Sigmoid colon (tissue), 7 donors: ENCODE data around the gene LUZP2. TPM values are rescaled to one million over a fixed set of nuclear protein-coding genes. Genes with fewer than 3 reads are reported as not detected.

Experiments
- DNase-seq: peaks from one replicate; pipeline ENCODE4 v3.0.0-alpha.2; 2019
- H3K27ac ChIP-seq, 4 donors: fragments of 200-600 bp; sonication (generic); one replicate each; pipeline ENCODE4 v1.5.1; 2016 to 2019; ENCODE audit warnings: mild to moderate bottlenecking in 1 of 4
- H3K27me3 ChIP-seq, 3 donors: fragments of 200-600 bp; sonication (generic); one replicate each; pipeline ENCODE4 v1.5.1; 2019; ENCODE audit warnings: mild to moderate bottlenecking in 1 of 3
- H3K36me3 ChIP-seq, 4 donors: fragments of 200-600 bp; sonication (generic); one replicate each; pipeline ENCODE4 v1.5.1; 2016 to 2019
- H3K4me1 ChIP-seq, 4 donors: fragments of 200-600 bp; sonication (generic); one replicate each; pipeline ENCODE4 v1.5.1; 2017 to 2019
- H3K4me3 ChIP-seq, 4 donors: fragments of 200-600 bp; sonication (generic); one replicate each; pipeline ENCODE4 v1.5.1; 2017 to 2019; ENCODE audit warnings: mild to moderate bottlenecking in 2 of 4, moderate library complexity in 1 of 4
- H3K9me3 ChIP-seq, 4 donors: fragments of 200-600 bp in 3 of 4; sonication (generic) in 3 of 4; one replicate each; pipeline versions ENCODE4 v1.5.1 to v1.6.1; 2013 to 2019
- CTCF ChIP-seq, 4 experiments: fragments of 450-650 bp in 3 of 4; fragments of 200-600 bp in 1 of 4; IDR thresholded peaks; one replicate each; pipeline ENCODE4 v1.5.1; 2016 to 2019; ENCODE audit warnings: antibody characterized with exemption in 4 of 4, mild to moderate bottlenecking in 3 of 4, moderate library complexity in 2 of 4
- EP300 ChIP-seq, 4 donors: sonication (generic); formaldehyde crosslinking; IDR thresholded peaks; one replicate each; pipeline ENCODE4 v1.6.1; 2017; ENCODE audit warnings: antibody characterized with exemption in 4 of 4
- POLR2A ChIP-seq, 2 donors: fragments of 450-650 bp; IDR thresholded peaks; one replicate each; pipeline ENCODE4 v1.6.1; 2016; ENCODE audit warnings: antibody characterized with exemption in 2 of 2, mild to moderate bottlenecking in 2 of 2, moderate library complexity in 2 of 2
- POLR2AphosphoS5 ChIP-seq, 4 donors: sonication (generic); formaldehyde crosslinking; IDR thresholded peaks; one replicate each; pipeline ENCODE4 v1.6.1; 2017; ENCODE audit warnings: antibody characterized with exemption in 4 of 4
- WGBS, 2 donors: extraction: QIAGEN DNeasy Blood & Tissue Kit; methylation state at CpG; one replicate each; pipeline ENCODE4 v1.1.7; 2013; 5-methylcytosine and 5-hydroxymethylcytosine counted together
- intact Hi-C: fragments of 100-400 bp; cut with DNase I; formaldehyde crosslinking; loops from one replicate; pipeline ENCODE4 v1.15.1; 2023
- polyA plus RNA-seq, 3 donors: library from polyadenylated mRNA; stranded (reverse); fragments of 200-250 nt; gene quantifications; one replicate each; pipeline ENCODE4 v1.2.3, GENCODE V29; 2013
- total RNA-seq, 4 donors: library from RNA; depleted of rRNA; stranded (reverse); fragments of >200 nt; gene quantifications; one replicate each; pipeline ENCODE4 v1.1.0, GENCODE V29; 2016
- donor health status: healthy with polysubstance abuse.
- donor health status: Bipolar disorder and iron deficiency.
- donor health status: healthy.

Gene LUZP2
- total and polyA plus RNA-seq, 7 donors, result 0.16 to 2.1 (median 0.83) TPM

- intact Hi-C loops, result no loop called here
- no peak overlapping the region for H3K27ac ChIP-seq
- DNase-seq, result no peak
- TF ChIP-seq CTCF (IDR thresholded peaks at IDR 0.05) (no peak), EP300 (IDR thresholded peaks at IDR 0.05) (no peak), POLR2AphosphoS5 (IDR thresholded peaks at IDR 0.05) (no peak), POLR2A (IDR thresholded peaks at IDR 0.05) (no peak)
- no peaks in the 10 kb centered on the region for H3K27me3 ChIP-seq
- no peaks in the 10 kb centered on the region for H3K4me1 ChIP-seq
- no peak overlapping the region for H3K4me3 ChIP-seq
- no peaks in the 10 kb centered on the region for H3K9me3 ChIP-seq
- H3K36me3 ChIP-seq, result no peaks in the 10 kb centered on the region
- 72 to 85% methylated on average over 5 of the region's 5 CpGs for WGBS, 2 donors
Observed at GRCh38 chr11:24723231-24723630, 226.4 kb downstream of the LUZP2 start.

GRCh38 chr11:24731554-24731953, 234.7 kb downstream of the LUZP2 start:
- H3K4me1 ChIP-seq, result no peaks in the 10 kb centered on the region
- no peak overlapping the region for H3K4me3 ChIP-seq
- 49 to 75% methylated on average over 1 of the region's 1 CpG for WGBS, 2 donors
- no peaks in the 10 kb centered on the region for H3K36me3 ChIP-seq
- intact Hi-C loops, result no loop called here
- no peaks in the 10 kb centered on the region for H3K9me3 ChIP-seq
- TF ChIP-seq POLR2A (IDR thresholded peaks at IDR 0.05) (no peak), POLR2AphosphoS5 (IDR thresholded peaks at IDR 0.05) (no peak), CTCF (IDR thresholded peaks at IDR 0.05) (no peak), EP300 (IDR thresholded peaks at IDR 0.05) (no peak)
- no peak for DNase-seq
- no peak overlapping the region for H3K27ac ChIP-seq
- H3K27me3 ChIP-seq, result no peaks in the 10 kb centered on the region

GRCh38 chr11:24734742-24735237, 237.9 kb downstream of the LUZP2 start:
- Histone ChIP-seq H3K9me3 (no peaks in the 10 kb centered on the region), H3K4me1 (no peaks in the 10 kb centered on the region), H3K27me3 (no peaks in the 10 kb centered on the region), H3K4me3 (no peak overlapping the region), H3K27ac (no peak overlapping the region), H3K36me3 (no peaks in the 10 kb centered on the region)
- intact Hi-C loops, result no loop called here
- DNase-seq, result no peak
- 48 to 67% methylated on average over 3 of the region's 3 CpGs for WGBS, 2 donors
- TF ChIP-seq EP300 (IDR thresholded peaks at IDR 0.05) (no peak), CTCF (IDR thresholded peaks at IDR 0.05) (no peak), POLR2A (IDR thresholded peaks at IDR 0.05) (no peak), POLR2AphosphoS5 (IDR thresholded peaks at IDR 0.05) (no peak)

- no peaks in the 10 kb centered on the region for H3K4me1 ChIP-seq
- TF ChIP-seq CTCF (IDR thresholded peaks at IDR 0.05) (no peak), POLR2AphosphoS5 (IDR thresholded peaks at IDR 0.05) (no peak), POLR2A (IDR thresholded peaks at IDR 0.05) (no peak), EP300 (IDR thresholded peaks at IDR 0.05) (no peak)
- intact Hi-C loops, result no loop called here
- 52 to 79% methylated on average over 2 of the region's 2 CpGs for WGBS, 2 donors
- no peaks in the 10 kb centered on the region for H3K36me3 ChIP-seq
- H3K4me3 ChIP-seq, result no peak overlapping the region
- H3K9me3 ChIP-seq, result no peaks in the 10 kb centered on the region
- H3K27ac ChIP-seq, result no peak overlapping the region
- H3K27me3 ChIP-seq, result no peaks in the 10 kb centered on the region
- no peak for DNase-seq
Observed at GRCh38 chr11:24738972-24739371, 242.1 kb downstream of the LUZP2 start.

GRCh38 chr11:24739637-24740036, 242.8 kb downstream of the LUZP2 start:
- no peaks in the 10 kb centered on the region for H3K9me3 ChIP-seq
- WGBS, 2 donors, result 79 to 87% methylated on average over 4 of the region's 4 CpGs
- H3K4me1 ChIP-seq, result no peaks in the 10 kb centered on the region
- intact Hi-C loops, result no loop called here
- H3K4me3 ChIP-seq, result no peak overlapping the region
- TF ChIP-seq POLR2AphosphoS5 (IDR thresholded peaks at IDR 0.05), result no peak
- no peak for TF ChIP-seq EP300 (IDR thresholded peaks at IDR 0.05)
- no peak for TF ChIP-seq CTCF (IDR thresholded peaks at IDR 0.05)
- no peak for TF ChIP-seq POLR2A (IDR thresholded peaks at IDR 0.05)
- H3K27me3 ChIP-seq, result no peaks in the 10 kb centered on the region
- DNase-seq, result no peak
- H3K36me3 ChIP-seq, result no peaks in the 10 kb centered on the region
- H3K27ac ChIP-seq, result no peak overlapping the region
